HG03095 (cell line): ENCODE measurements around the gene ELAVL3.
"Not testable (repeated sequence)": the region's sequence is repeated elsewhere in the genome, so short reads cannot be mapped to it uniquely, and the experiment has no call there.

ENCODE experiments used
- ATAC-seq: cut with Tn5 transposase; IDR thresholded peaks from one replicate; pipeline ENCODE4 v1.9.1; 2021; ENCODE audit warnings: moderate library complexity; ENCODE audit not compliant: unreplicated experiment

ELAVL3 gene

DNA sequence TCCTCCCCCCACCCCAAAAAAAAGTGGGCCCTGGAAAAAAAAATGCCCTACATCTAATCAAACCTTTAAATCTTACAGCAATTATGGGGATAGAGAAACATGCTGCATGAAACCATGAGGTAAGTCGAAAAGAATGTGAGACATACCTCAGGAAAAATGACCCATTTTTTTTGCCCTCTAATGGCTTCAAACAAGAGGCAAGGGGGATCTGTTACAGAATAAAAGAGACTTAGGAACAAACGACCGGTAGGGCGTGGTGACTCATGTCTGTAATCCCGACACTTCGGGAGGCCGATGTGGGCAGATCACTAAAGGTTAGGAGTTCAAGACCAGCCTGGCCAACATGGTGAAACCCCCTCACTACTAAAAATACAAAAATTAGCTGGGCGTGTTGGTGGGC is 70.2 kb downstream of the ELAVL3 start:
- ATAC-seq, result no peak

DNA sequence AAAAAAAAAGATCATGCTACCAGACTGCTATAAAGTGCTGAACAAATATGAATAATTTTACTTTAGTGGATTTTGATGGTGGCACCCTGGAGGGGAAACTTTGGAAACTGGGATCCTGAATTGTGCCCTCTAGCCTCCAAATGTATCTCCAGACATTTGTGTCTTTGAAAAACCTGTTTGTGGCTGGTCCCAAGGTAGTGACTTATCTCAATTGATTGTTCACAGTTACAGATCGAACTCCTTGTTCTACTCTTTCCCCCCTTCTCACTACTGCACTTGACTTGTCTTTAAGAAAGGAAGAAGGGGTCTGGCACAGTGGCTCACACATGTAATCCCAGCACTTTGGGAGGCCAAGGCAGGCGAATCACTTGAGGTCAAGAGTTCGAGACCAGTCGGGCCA is 72.3 kb downstream of the ELAVL3 start:
- no peak for ATAC-seq

DNA sequence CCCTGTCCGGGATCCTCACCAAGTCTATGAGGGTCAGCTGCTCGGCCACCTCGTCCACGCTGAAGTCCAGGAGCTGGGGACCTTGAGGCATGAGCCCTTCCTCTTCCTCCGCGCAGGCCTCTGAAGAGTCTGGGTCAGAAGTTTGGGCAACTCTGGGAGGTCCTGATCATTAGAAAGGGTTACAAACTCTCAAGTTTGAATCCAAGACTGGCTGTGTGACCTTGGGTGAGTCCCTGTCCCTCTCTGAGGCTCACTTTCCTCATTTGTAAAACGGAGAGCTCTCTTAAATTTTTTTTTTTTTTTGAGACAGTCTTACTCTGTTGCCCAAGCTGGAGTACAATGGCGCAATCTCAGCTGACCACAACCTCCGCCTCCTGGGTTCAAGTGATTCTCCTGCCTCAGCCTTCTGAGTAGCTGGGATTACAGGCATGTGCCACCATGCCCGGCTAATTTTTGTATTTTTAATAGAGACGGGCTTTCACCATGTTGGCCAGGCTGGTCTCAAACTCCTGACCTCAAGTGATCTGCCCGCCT is 74.1 kb downstream of the ELAVL3 start:
- ATAC-seq, result not testable (repeated sequence)

DNA sequence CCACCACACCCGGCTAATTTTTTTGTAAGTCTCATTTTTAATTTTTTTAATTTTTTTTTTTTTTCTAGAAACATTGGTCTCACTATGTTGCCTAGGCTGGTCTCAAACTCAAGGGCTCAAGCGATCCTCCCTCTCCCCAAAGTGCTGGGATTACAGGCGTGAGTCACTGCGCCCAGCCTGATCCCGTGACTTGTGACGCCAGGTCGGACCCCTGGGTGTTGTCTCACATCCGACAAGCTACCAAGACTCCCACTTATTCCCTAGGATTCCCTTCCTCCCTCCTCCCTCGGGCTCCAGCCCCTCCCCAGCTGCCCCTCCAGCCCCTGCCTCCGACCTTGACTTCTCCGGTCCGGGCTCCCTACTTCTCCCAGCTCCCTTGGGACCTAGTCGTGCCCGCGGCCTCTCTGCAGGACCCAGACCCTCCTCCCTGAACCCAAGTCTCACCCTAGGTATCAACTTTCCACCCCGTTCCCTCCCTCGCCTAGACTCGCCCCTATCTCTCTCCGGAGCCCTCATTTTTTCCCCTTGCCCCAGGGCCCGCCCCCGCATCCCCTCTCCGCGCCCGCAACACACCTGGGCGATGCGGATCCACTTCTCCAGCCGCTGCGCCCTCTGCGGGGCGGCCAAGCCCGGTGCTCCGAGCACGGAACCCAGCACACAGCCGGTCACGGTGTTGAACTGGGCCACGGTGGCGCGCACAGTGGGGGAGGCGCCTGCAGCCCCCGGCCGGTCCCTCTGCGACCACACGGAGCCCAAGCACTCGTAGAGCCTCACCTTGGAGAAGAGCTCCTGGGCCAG is 74.8 kb downstream of the ELAVL3 start:
- no peak for ATAC-seq

DNA sequence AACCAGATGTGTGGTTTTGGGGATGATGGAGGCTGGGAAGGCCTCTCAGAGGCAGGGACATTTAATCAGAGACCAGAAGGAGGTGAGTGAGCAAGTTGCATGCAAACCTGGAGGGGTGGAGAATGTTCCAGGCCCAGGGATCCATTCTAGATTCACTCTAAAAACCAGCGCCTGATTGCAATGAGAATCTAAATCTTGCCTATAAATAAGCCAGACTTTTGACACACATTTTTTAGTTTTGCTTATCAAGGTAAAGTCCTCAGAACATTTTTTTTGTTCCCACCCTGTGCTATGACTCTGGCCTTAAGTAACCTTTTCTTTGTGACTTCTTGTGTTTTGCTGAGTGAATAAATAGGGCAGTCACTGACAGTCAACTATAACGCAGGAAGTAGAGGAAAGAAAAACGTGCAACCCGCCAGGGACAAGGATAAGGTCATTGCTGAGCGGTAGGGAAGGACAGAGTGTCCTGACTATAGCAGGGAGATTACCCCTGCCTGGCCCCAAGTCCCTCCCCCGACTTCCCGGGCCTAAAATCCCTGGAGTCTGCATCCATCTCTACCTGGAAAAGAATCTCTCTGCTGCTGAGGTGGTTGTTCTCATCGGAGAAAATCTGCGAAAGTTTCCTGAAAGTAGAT is 76.1 kb downstream of the ELAVL3 start:
- no peak for ATAC-seq

DNA sequence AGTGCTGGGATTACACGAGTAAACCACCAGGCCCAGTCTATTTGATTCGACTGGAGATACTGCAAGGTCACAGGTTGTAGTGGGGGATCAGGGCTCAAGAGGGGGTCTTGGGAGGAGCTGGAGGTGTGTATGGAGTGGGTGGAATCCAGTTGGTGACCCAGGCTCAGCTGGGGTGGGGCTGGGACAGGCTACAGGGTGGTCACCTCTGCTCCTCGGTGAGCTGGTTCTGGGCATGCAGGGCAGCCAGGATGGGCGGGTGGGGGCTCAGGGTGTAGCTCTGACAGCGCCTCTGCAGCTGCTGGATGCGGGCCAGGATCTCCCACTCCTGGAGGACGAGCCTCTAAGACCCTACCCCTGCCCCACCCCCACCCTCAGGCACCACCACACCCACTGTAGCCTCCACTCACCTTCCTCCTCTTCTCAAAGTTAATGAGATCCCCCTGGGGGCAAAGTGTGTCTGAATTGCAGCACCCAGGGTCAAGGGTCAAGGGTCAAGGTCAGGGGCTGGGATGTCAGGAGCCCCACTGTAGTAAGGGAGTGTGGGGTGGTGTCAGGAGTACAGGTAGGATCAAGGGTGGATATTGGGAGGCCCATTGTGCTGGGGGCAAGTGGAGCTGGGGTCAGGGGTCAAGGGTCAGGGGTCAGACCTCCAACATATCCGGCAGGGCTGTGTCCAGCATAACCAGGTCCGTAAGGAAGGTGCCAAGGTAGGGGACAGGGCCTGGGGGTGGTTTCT is 78.9 kb downstream of the ELAVL3 start:
- no peak for ATAC-seq
